ENCODE measurements around the gene AKAP6.

GRCh38 chr14:32307881-32308582, 21.1 kb upstream of the AKAP6 start:
- TF ChIP-seq, protein P1, sequence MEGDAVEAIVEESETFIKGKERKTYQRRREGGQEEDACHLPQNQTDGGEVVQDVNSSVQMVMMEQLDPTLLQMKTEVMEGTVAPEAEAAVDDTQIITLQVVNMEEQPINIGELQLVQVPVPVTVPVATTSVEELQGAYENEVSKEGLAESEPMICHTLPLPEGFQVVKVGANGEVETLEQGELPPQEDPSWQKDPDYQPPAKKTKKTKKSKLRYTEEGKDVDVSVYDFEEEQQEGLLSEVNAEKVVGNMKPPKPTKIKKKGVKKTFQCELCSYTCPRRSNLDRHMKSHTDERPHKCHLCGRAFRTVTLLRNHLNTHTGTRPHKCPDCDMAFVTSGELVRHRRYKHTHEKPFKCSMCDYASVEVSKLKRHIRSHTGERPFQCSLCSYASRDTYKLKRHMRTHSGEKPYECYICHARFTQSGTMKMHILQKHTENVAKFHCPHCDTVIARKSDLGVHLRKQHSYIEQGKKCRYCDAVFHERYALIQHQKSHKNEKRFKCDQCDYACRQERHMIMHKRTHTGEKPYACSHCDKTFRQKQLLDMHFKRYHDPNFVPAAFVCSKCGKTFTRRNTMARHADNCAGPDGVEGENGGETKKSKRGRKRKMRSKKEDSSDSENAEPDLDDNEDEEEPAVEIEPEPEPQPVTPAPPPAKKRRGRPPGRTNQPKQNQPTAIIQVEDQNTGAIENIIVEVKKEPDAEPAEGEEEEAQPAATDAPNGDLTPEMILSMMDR (IDR thresholded peaks at IDR 0.05), result no peak
- no peak for TF ChIP-seq POLR2A (IDR thresholded peaks at IDR 0.05)

All from adrenal gland (tissue), 5 donors.